ENCODE measurements around the gene SPOP. TPM values are rescaled to one million over a fixed set of nuclear protein-coding genes. Genes with fewer than 3 reads are reported as not detected.

SPOP gene
- total and polyA plus RNA-seq, 2 experiments from 2014 or later: 51.2 to 65.7 TPM

- H3K79me2 ChIP-seq: no peaks in the 10 kb centered on the region
- no peaks in the 10 kb centered on the region for H3K36me3 ChIP-seq (replicated peaks; ENCODE audit: insufficient read depth, low read depth)
- no peak overlapping the region for H3K4me3 ChIP-seq
- H3K9me2 ChIP-seq (replicated peaks; ENCODE audit: insufficient read depth): no peaks in the 10 kb centered on the region
- no peak for TF ChIP-seq EZH2phosphoT487 (IDR thresholded peaks at IDR 0.05; ENCODE audit: low read depth, severe bottlenecking, unreplicated experiment)
- TF ChIP-seq CTCF (IDR thresholded peaks at IDR 0.05; ENCODE audit: poor library complexity): no peak
- TF ChIP-seq EZH2 (IDR thresholded peaks at IDR 0.05; ENCODE audit: borderline replicate concordance): no peak
- H2AFZ ChIP-seq: no peak overlapping the region
- WGBS (ENCODE audit: low lambda C conversion rate, missing lambda C conversion rate): 91% methylated on average over 8 of the region's 8 CpGs
- no peak overlapping the region for H3K4me2 ChIP-seq
- no peaks in the 10 kb centered on the region for H4K20me1 ChIP-seq (ENCODE audit: insufficient read depth, poor library complexity, severe bottlenecking)
- DNase-seq (ENCODE audit: low spot score): no peak
- H3K4me1 ChIP-seq (ENCODE audit: insufficient read depth): no peaks in the 10 kb centered on the region
- H3K9me3 ChIP-seq (ENCODE audit: low read depth): no peaks in the 10 kb centered on the region
- H3K27me3 ChIP-seq: peaks cover 3% of the 10 kb centered on the region
- no peak overlapping the region for H3K27ac ChIP-seq
Observed at GRCh38 chr17:49582789-49583188, 95.1 kb downstream of the SPOP start.

GRCh38 chr17:49582055-49582722, 95.7 kb downstream of the SPOP start:
- H3K4me1 ChIP-seq (ENCODE audit: insufficient read depth): peaks cover 2% of the 10 kb centered on the region
- H3K4me3 ChIP-seq: no peak overlapping the region
- H3K4me2 ChIP-seq: no peak overlapping the region
- no peaks in the 10 kb centered on the region for H3K36me3 ChIP-seq (replicated peaks; ENCODE audit: insufficient read depth, low read depth)
- no peaks in the 10 kb centered on the region for H4K20me1 ChIP-seq (ENCODE audit: insufficient read depth, poor library complexity, severe bottlenecking)
- DNase-seq (ENCODE audit: low spot score): no peak
- no peaks in the 10 kb centered on the region for H3K9me2 ChIP-seq (replicated peaks; ENCODE audit: insufficient read depth)
- H3K79me2 ChIP-seq: no peaks in the 10 kb centered on the region
- 94% methylated on average over 12 of the region's 12 CpGs for WGBS (ENCODE audit: low lambda C conversion rate, missing lambda C conversion rate)
- H2AFZ ChIP-seq: no peak overlapping the region
- no peak for TF ChIP-seq EZH2 (IDR thresholded peaks at IDR 0.05; ENCODE audit: borderline replicate concordance)
- TF ChIP-seq EZH2phosphoT487 (IDR thresholded peaks at IDR 0.05; ENCODE audit: low read depth, severe bottlenecking, unreplicated experiment): no peak
- TF ChIP-seq CTCF (IDR thresholded peaks at IDR 0.05; ENCODE audit: poor library complexity): no peak
- H3K9me3 ChIP-seq (ENCODE audit: low read depth): no peaks in the 10 kb centered on the region
- no peak overlapping the region for H3K27ac ChIP-seq
- peaks cover 9% of the 10 kb centered on the region for H3K27me3 ChIP-seq

GRCh38 chr17:49581648-49581998, 96.3 kb downstream of the SPOP start:
- TF ChIP-seq EZH2phosphoT487 (IDR thresholded peaks at IDR 0.05; ENCODE audit: low read depth, severe bottlenecking, unreplicated experiment) (no peak), CTCF (IDR thresholded peaks at IDR 0.05; ENCODE audit: poor library complexity) (no peak), EZH2 (IDR thresholded peaks at IDR 0.05; ENCODE audit: borderline replicate concordance) (no peak)
- no peak overlapping the region for H3K27ac ChIP-seq
- WGBS (ENCODE audit: low lambda C conversion rate, missing lambda C conversion rate): 87% methylated on average over 6 of the region's 6 CpGs

More at GRCh38 chr17:49581648-49581998, 96.3 kb downstream of the SPOP start:
- H2AFZ ChIP-seq: no peak overlapping the region
- peaks cover 7% of the 10 kb centered on the region for H3K4me1 ChIP-seq (ENCODE audit: insufficient read depth)
- H3K4me2 ChIP-seq: no peak overlapping the region
- no peaks in the 10 kb centered on the region for H4K20me1 ChIP-seq (ENCODE audit: insufficient read depth, poor library complexity, severe bottlenecking)
- no peaks in the 10 kb centered on the region for H3K9me3 ChIP-seq (ENCODE audit: low read depth)
- no peak for DNase-seq (ENCODE audit: low spot score)
- no peaks in the 10 kb centered on the region for H3K9me2 ChIP-seq (replicated peaks; ENCODE audit: insufficient read depth)
- no peak overlapping the region for H3K4me3 ChIP-seq
- peaks cover 14% of the 10 kb centered on the region for H3K27me3 ChIP-seq
- H3K36me3 ChIP-seq (replicated peaks; ENCODE audit: insufficient read depth, low read depth): no peaks in the 10 kb centered on the region
- no peaks in the 10 kb centered on the region for H3K79me2 ChIP-seq
